Ishikawa (cell line): ENCODE measurements around the gene HSPA2.

Source experiments
- EGR1 ChIP-seq: IDR thresholded peaks from 2 replicates; pipeline ENCODE4 v1.6.1; 2012
- TAF1 ChIP-seq: IDR thresholded peaks from 2 replicates; pipeline ENCODE4 v1.6.1; 2012; ENCODE audit warnings: low read depth, mild to moderate bottlenecking
- TF ChIP-seq, protein P1 (sequence below): IDR thresholded peaks from 2 replicates; pipeline ENCODE4 v1.6.1; 2012

DNA sequence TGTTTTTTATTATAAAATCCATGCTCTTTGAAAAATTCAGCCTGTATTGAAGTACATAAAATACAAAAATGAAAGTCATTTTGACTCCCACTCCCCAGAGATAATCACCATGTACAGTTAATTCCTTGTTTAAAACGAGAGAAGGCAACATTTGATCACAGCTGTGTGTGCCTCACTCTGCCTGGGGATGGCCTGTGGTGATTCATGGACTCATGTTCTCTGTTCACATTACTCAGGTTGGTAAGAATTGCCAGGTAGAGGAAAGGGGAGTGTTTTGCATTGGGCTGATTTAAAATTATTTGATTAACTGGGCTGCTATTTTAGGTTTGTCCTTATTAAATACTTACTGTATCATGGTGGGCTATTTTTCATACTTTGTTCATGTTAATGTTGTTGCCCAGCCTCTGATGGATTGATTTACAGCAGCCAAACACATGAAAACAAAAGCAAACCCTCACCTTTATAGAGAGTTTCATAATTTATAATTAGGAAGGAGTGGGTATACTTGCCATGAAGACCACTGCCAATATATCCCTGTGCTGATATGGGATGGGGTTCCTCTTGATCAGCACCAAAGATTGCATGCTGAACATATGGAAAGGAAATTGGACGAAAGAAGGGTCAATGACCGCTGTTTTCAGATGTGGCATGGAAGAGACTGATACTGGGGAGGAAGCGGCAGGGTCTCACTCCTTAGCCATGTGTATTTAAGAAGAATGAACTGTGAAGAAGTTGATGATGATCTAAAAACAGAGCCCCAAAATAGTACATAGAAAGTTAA is 33.0 kb upstream of the HSPA2 start:
- TF ChIP-seq, protein P1, sequence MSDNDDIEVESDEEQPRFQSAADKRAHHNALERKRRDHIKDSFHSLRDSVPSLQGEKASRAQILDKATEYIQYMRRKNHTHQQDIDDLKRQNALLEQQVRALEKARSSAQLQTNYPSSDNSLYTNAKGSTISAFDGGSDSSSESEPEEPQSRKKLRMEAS, result no peak
- TF ChIP-seq EGR1 (no peak), TAF1 (no peak)
